Activated gamma-delta T cell treated with anti-CD3 and anti-CD28 coated beads, Interleukin-2, amount 50 U/mL, for 16 hours (primary cell): ENCODE results near the gene PRDM10.
"Not testable (repeated sequence)": the region's sequence is repeated elsewhere in the genome, so short reads cannot be mapped to it uniquely, and the experiment has no call there.

Experiments
- DNase-seq: peaks from one replicate; pipeline ENCODE4 v3.0.0-alpha.2; 2020; ENCODE audit warnings: low read depth

The PRDM10 gene, protein sequence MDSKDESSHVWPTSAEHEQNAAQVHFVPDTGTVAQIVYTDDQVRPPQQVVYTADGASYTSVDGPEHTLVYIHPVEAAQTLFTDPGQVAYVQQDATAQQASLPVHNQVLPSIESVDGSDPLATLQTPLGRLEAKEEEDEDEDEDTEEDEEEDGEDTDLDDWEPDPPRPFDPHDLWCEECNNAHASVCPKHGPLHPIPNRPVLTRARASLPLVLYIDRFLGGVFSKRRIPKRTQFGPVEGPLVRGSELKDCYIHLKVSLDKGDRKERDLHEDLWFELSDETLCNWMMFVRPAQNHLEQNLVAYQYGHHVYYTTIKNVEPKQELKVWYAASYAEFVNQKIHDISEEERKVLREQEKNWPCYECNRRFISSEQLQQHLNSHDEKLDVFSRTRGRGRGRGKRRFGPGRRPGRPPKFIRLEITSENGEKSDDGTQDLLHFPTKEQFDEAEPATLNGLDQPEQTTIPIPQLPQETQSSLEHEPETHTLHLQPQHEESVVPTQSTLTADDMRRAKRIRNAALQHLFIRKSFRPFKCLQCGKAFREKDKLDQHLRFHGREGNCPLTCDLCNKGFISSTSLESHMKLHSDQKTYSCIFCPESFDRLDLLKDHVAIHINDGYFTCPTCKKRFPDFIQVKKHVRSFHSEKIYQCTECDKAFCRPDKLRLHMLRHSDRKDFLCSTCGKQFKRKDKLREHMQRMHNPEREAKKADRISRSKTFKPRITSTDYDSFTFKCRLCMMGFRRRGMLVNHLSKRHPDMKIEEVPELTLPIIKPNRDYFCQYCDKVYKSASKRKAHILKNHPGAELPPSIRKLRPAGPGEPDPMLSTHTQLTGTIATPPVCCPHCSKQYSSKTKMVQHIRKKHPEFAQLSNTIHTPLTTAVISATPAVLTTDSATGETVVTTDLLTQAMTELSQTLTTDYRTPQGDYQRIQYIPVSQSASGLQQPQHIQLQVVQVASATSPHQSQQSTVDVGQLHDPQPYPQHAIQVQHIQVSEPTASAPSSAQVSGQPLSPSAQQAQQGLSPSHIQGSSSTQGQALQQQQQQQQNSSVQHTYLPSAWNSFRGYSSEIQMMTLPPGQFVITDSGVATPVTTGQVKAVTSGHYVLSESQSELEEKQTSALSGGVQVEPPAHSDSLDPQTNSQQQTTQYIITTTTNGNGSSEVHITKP

DNA sequence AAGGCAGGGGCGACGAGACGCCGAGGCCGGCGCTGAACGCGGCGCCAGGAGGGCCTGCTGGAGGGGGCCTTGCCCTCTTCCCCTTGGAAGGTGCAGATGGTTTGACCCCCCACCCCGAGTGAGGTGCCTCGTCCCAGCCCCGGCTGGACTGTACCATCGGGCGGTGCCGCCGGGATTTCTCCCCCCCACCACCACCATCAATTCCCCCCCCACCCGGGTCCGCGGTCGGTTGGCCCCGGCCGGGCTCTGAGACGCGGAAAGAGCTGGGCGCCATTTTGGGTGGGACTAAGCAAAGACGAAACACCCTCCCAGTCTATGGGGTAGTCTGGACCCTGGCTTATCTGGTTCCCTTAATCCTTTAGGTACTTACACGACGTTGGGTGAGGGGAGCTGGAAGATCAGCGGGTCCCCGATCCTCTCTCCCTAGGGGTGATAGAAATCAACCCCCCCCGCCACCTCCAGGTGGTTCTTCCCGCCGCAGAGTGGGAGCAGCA is at the start of gene PRDM10:
PRDM10 (minus strand) TSS at position 484 of the 494 bp plus-strand sequence. CDS start 41,871 bp downstream, outside the sequence.
- peak; percentile 89 for DNase-seq

DNA sequence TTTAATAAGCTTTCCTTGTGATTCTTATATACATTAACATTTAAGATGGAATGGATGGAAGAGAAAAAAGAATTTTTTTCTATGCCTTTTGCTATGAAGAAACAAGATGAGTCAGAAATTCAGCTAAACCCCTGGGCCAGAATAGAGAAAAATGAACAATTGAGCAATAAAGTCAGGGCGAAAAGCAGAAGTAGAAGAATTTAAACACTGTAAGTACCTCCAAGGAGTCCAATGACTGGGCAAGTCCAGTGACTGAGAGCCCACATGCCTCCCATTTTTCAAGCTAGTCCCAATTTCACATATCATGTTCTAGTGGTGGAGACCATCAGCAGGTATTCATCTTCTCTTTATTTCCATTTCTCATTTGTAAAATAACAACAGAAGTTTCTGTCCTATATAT is 48.4 kb upstream of the PRDM10 start:
- no peak for DNase-seq

DNA sequence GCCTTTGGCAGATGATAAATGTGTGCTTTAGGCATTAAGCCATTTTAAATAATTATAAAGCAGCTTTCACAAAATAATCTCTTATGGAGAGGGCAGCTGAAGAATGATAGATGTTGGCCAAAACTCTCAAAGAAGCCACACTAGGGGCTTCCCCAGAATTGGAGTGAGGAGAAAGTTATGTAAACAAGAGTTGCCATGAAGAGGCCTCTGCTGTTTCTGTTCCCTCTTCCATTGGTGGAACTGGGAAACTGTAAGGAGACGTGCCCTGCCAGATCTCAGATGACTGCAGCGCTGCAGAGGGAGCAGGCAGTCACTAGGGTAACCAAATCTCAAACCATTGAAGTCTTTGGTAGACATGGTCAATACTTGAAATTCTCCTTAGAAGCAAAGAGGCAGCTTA is 47.6 kb upstream of the PRDM10 start:
- no peak for DNase-seq

GRCh38 chr11:130049328-130049771 is 46.7 kb upstream of the PRDM10 start:
- DNase-seq, result no peak

DNA sequence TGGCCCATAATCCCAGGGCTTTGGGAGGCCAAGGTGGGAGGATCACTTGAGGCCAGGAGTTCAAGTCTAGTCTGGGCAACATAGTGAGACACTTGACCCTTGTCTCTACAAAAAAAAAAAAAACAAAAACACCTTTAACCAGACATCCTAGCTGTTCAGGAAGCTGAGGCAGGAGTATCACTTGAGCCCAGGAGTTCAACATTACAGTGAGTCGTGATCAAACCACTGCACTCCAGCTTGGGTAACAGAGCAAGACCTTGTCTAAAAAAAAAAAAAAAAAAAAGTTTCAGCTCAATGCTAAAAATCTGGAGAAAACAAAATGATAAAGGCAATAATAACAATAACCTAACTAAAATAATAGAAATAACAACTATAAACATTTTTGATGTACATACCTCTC is 44.5 kb upstream of the PRDM10 start:
- DNase-seq, result no peak

DNA sequence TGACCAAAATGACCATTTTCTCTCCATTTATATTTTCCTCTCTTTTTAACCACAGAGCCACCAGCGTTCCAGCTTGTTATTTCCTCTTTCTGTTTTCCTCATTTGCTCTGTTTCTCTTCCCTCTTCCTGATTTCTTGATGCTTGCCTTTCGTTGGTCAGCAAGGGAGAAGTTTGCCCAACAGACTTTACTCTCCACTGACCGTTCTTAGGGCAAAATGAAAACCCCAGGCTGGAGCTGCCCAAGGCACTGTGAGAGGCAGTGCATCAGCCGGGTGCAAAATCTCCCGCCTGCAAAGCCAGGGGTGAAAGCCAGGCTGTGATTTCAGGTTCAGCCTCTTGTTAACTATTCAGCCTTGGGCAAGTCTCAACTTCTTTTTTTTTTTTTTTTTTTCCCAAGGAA is 40.9 kb upstream of the PRDM10 start:
- DNase-seq, result no peak

DNA sequence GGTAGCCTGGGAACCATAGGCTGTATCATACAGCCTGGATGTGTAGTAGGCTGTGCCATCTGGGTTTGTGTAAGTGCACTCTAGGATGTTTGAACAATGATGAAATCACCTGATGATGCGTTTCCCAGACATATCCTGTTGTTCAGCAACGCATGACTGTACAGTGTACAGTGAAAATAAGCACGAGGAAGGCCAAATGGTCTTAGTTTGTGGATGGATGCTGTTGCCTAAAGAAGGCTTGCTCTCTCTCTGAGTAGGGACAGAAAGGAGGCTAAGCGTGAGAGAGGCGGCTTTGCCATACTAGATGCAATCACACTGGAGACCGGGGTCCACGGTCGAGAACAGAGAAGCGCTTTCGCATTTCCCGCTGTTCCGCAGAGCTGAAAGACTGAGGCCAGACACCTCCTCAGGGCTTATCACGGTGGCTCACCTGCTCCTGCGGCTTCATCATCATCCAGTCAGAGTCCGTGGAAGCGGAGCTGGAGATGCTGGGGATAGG is 39.5 kb upstream of the PRDM10 start:
- no peak for DNase-seq

- DNase-seq, result no peak
Measured at GRCh38 chr11:130040281-130040940, 37.8 kb upstream of the PRDM10 start.

- no peak for DNase-seq
Measured at GRCh38 chr11:130037881-130038585, 35.4 kb upstream of the PRDM10 start.

DNA sequence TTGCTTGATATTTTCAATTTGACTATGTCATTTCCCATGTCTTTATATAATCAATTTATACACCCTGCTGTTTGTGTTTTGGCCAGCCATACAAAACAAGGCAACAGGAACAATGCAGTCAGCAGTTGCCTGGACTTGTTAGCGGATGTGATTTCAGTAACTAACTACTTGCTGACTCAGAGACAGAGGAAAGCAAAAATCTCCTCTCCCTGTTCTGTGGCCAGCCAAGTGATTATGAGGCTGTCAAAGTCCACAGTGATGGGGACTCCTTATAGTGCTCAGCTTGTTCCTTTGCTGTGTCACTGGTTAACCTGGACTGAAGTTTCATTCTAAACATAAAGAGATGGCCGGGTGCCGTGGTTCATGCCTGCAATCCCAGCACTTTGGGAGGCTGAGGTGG is 34.4 kb upstream of the PRDM10 start:
- no peak for DNase-seq

GRCh38 chr11:130034236-130034635 is 31.6 kb upstream of the PRDM10 start:
- no peak for DNase-seq

GRCh38 chr11:130032931-130033330 is 30.3 kb upstream of the PRDM10 start:
- DNase-seq, result no peak

GRCh38 chr11:130031945-130032344 is 29.3 kb upstream of the PRDM10 start:
- no peak for DNase-seq

DNA sequence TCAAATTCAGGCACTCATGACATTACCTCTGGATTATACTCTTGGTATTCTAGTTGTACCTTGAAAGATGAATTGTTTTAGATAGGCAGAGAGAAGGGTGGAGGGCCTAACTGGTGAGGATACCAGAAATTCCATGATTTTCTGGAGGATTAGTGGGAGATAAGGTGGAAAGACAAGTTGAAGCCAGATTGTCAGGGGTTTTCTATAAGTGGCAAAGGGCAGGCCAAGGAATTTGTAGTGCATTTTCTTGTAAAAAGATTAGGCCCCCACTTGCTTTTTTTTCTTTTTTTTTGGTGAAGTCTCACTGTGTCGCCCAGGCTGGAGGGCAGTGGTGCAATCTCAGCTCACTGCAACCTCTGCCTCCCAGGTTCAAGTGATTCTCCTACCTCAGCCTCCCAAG is 28.4 kb upstream of the PRDM10 start:
- DNase-seq, result no peak

DNA sequence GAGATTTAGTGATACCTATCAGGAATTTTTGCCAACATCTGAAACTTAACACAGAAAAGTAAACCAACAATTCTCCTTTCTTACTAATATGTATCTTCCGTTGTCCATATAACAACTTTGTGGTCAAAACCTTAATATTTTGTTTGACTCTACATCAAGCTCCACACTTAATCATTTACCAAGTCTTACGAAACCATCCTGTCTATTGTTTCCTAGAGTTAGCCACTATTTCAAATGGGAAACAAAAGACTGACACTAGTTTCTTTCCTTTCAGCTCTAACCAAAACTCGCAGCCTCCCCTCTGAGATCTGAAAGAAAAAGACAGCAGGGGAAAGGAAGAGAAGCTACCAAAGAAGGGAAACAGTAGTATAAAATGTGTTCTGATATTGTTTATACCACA is 26.5 kb upstream of the PRDM10 start:
- DNase-seq, result no peak

GRCh38 chr11:130025371-130025770 is 22.7 kb upstream of the PRDM10 start:
- DNase-seq, result no peak

- no peak for DNase-seq
Measured at GRCh38 chr11:130024361-130024760, 21.7 kb upstream of the PRDM10 start.

- no peak for DNase-seq
Measured at GRCh38 chr11:130023204-130023603, 20.6 kb upstream of the PRDM10 start.

GRCh38 chr11:130022799-130023198 is 20.2 kb upstream of the PRDM10 start:
- no peak for DNase-seq

GRCh38 chr11:130021606-130022005 is 19.0 kb upstream of the PRDM10 start:
- DNase-seq, result not testable (repeated sequence)

GRCh38 chr11:130020323-130020722 is 17.7 kb upstream of the PRDM10 start:
- DNase-seq, result no peak
